RWPE2 (cell line): ENCODE results near the gene FUNDC1.

Experiments
- ATAC-seq: fragments of 200-7000 bp; cut with Tn5 transposase; 3 replicates; pipeline ENCODE4 v1.9.1; 2021; ENCODE audit warnings: low read depth
- DNase-seq: peaks from one replicate; pipeline ENCODE4 v3.0.0-alpha.2; 2020; ENCODE audit warnings: low spot score
- H3K27ac ChIP-seq: fragments of 450-650 bp; 2 replicates; pipeline ENCODE4 v1.5.1; 2017; ENCODE audit warnings: mild to moderate bottlenecking; ENCODE audit not compliant: poor library complexity, severe bottlenecking
- H3K27me3 ChIP-seq: fragments of 250-450 bp; sonication (Bioruptor Pico); 2 replicates; pipeline ENCODE4 v1.5.1; 2021; ENCODE audit warnings: mild to moderate bottlenecking, moderate library complexity; ENCODE audit not compliant: insufficient read depth, poor library complexity, severe bottlenecking
- H3K36me3 ChIP-seq: fragments of 250-450 bp; sonication (Bioruptor Pico); 2 replicates; pipeline ENCODE4 v1.5.1; 2020; ENCODE audit warnings: low read depth, mild to moderate bottlenecking, moderate library complexity
- H3K4me1 ChIP-seq: fragments of 250-450 bp; sonication (Bioruptor Pico); 2 replicates; pipeline ENCODE4 v1.5.1; 2021; ENCODE audit warnings: mild to moderate bottlenecking, moderate library complexity; ENCODE audit not compliant: insufficient read depth, poor library complexity, severe bottlenecking
- H3K4me3 ChIP-seq: fragments of 250-450 bp; sonication (Bioruptor Pico); 2 replicates; pipeline ENCODE4 v1.5.1; 2021; ENCODE audit warnings: mild to moderate bottlenecking, moderate library complexity; ENCODE audit not compliant: severe bottlenecking
- H3K9me3 ChIP-seq: fragments of 250-450 bp; sonication (Bioruptor Pico); 2 replicates; pipeline ENCODE4 v1.5.1; 2021; ENCODE audit warnings: mild to moderate bottlenecking, moderate library complexity; ENCODE audit not compliant: severe bottlenecking
- CTCF ChIP-seq: fragments of 450-650 bp; IDR thresholded peaks from one replicate; pipeline ENCODE4 v1.5.1; 2017; ENCODE audit warnings: mild to moderate bottlenecking, moderate library complexity; ENCODE audit not compliant: poor library complexity, severe bottlenecking

The FUNDC1 gene

GRCh38 chrX:44484607-44485146, 58.0 kb downstream of the FUNDC1 start:
- no peak overlapping the region for H3K4me3 ChIP-seq
- H3K36me3 ChIP-seq, result no peaks in the 10 kb centered on the region
- no peaks in the 10 kb centered on the region for H3K4me1 ChIP-seq
- no peaks in the 10 kb centered on the region for H3K27me3 ChIP-seq
- ATAC-seq (no peak), DNase-seq (no peak)
- no peak overlapping the region for H3K27ac ChIP-seq
- no peaks in the 10 kb centered on the region for H3K9me3 ChIP-seq
- no peak for TF ChIP-seq CTCF

GRCh38 chrX:44483965-44484606, 58.6 kb downstream of the FUNDC1 start:
- ATAC-seq (no peak), DNase-seq (no peak)
- no peak for TF ChIP-seq CTCF
- Histone ChIP-seq H3K9me3 (no peaks in the 10 kb centered on the region), H3K27me3 (no peaks in the 10 kb centered on the region), H3K4me1 (no peaks in the 10 kb centered on the region), H3K4me3 (no peak overlapping the region), H3K27ac (no peak overlapping the region), H3K36me3 (no peaks in the 10 kb centered on the region)

GRCh38 chrX:44482575-44482974, 60.1 kb downstream of the FUNDC1 start:
- Histone ChIP-seq H3K4me1 (no peaks in the 10 kb centered on the region), H3K27ac (no peak overlapping the region), H3K9me3 (no peaks in the 10 kb centered on the region), H3K27me3 (no peaks in the 10 kb centered on the region), H3K36me3 (no peaks in the 10 kb centered on the region), H3K4me3 (no peak overlapping the region)
- DNase-seq (no peak), ATAC-seq (no peak)
- TF ChIP-seq CTCF, result no peak

- Histone ChIP-seq H3K36me3 (no peaks in the 10 kb centered on the region), H3K27me3 (no peaks in the 10 kb centered on the region), H3K27ac (no peak overlapping the region), H3K4me3 (no peak overlapping the region), H3K4me1 (no peaks in the 10 kb centered on the region), H3K9me3 (no peaks in the 10 kb centered on the region)
- no peak for TF ChIP-seq CTCF
- no peak for DNase-seq
- no peak for ATAC-seq
Measured at GRCh38 chrX:44480591-44480990, 62.1 kb downstream of the FUNDC1 start.

GRCh38 chrX:44474410-44474809, 68.2 kb downstream of the FUNDC1 start:
- Histone ChIP-seq H3K36me3 (no peaks in the 10 kb centered on the region), H3K27ac (no peak overlapping the region), H3K4me1 (no peaks in the 10 kb centered on the region), H3K9me3 (no peaks in the 10 kb centered on the region), H3K27me3 (no peaks in the 10 kb centered on the region), H3K4me3 (no peak overlapping the region)
- no peak for ATAC-seq
- no peak for DNase-seq
- no peak for TF ChIP-seq CTCF
